ENCODE data around the gene TRIO.
"Not testable (repeated sequence)": the region's sequence is repeated elsewhere in the genome, so short reads cannot be mapped to it uniquely, and the experiment has no call there.

Gene TRIO

GRCh38 chr5:14525397-14525796 lies 382.3 kb downstream of the TRIO start:
- DNase-seq, result no peak

- no peak for DNase-seq
These were observed 383.4 kb downstream of the TRIO start for GRCh38 chr5:14526493-14526892.

GRCh38 chr5:14528115-14528514 lies 385.0 kb downstream of the TRIO start:
- DNase-seq, result no peak

GRCh38 chr5:14528926-14529325 lies 385.8 kb downstream of the TRIO start:
- DNase-seq, result no peak

GRCh38 chr5:14531668-14532067 lies 388.5 kb downstream of the TRIO start:
- no peak for DNase-seq

GRCh38 chr5:14532180-14532579 lies 389.0 kb downstream of the TRIO start:
- no peak for DNase-seq

GRCh38 chr5:14534773-14535172 lies 391.6 kb downstream of the TRIO start:
- DNase-seq, result peak; percentile 24

GRCh38 chr5:14545308-14545707 lies 402.2 kb downstream of the TRIO start:
- DNase-seq, result no peak

GRCh38 chr5:14545862-14546261 lies 402.7 kb downstream of the TRIO start:
- no peak for DNase-seq

- no peak for DNase-seq
These were observed 404.5 kb downstream of the TRIO start for GRCh38 chr5:14547666-14548065.

GRCh38 chr5:14551211-14551610 lies 408.1 kb downstream of the TRIO start:
- DNase-seq, result no peak

- no peak for DNase-seq
These were observed 408.9 kb downstream of the TRIO start for GRCh38 chr5:14552017-14552416.

- DNase-seq, result not testable (repeated sequence)
These were observed 411.1 kb downstream of the TRIO start for GRCh38 chr5:14554288-14554687.

- no peak for DNase-seq
These were observed 412.9 kb downstream of the TRIO start for GRCh38 chr5:14556015-14556414.

- DNase-seq, result no peak
These were observed 414.1 kb downstream of the TRIO start for GRCh38 chr5:14557203-14557770.

GRCh38 chr5:14557791-14558415 lies 414.8 kb downstream of the TRIO start:
- DNase-seq, result no peak
